ENCODE data around the gene PSME4.

Gene PSME4

DNA sequence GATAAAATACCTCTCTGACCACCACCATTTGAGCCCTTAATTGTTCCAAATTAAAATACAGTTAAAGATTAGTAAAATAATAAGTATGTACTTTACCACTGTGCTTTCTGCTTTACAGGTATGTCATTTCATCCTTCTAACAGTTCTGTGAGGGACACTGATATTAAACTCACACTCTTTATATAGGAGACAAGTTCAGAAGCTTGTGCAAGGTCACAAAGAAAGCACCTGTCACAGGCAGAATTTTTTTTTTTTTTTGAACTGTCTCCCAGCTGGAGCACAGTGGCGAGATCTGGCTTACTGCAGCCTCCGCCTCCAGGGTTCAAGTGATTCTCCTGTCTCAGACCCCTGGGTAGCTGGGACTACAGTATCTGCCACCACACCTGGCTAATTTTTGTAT lies 89.4 kb downstream of the PSME4 start:
- no peak overlapping the region for H3K4me2 ChIP-seq (ENCODE audit: low read depth, low read length)
- TF ChIP-seq, protein P1, sequence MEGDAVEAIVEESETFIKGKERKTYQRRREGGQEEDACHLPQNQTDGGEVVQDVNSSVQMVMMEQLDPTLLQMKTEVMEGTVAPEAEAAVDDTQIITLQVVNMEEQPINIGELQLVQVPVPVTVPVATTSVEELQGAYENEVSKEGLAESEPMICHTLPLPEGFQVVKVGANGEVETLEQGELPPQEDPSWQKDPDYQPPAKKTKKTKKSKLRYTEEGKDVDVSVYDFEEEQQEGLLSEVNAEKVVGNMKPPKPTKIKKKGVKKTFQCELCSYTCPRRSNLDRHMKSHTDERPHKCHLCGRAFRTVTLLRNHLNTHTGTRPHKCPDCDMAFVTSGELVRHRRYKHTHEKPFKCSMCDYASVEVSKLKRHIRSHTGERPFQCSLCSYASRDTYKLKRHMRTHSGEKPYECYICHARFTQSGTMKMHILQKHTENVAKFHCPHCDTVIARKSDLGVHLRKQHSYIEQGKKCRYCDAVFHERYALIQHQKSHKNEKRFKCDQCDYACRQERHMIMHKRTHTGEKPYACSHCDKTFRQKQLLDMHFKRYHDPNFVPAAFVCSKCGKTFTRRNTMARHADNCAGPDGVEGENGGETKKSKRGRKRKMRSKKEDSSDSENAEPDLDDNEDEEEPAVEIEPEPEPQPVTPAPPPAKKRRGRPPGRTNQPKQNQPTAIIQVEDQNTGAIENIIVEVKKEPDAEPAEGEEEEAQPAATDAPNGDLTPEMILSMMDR (IDR thresholded peaks at IDR 0.05; ENCODE audit: low read length), result no peak
- no peak for TF ChIP-seq EZH2phosphoT487 (IDR thresholded peaks at IDR 0.05; ENCODE audit: low read length)
- no peak for TF ChIP-seq EZH2 (optimal IDR thresholded peaks at IDR 0.05; ENCODE audit: low read depth, low read length)
- no peaks in the 10 kb centered on the region for H3K27me3 ChIP-seq (replicated peaks; ENCODE audit: insufficient read depth, low read length)
- H4K20me1 ChIP-seq (ENCODE audit: insufficient read depth, low read length), result no peaks in the 10 kb centered on the region
- no peaks in the 10 kb centered on the region for H3F3A ChIP-seq (ENCODE audit: insufficient read depth, low read length)
- H3K27ac ChIP-seq (ENCODE audit: low read length), result no peak overlapping the region
- no peaks in the 10 kb centered on the region for H3K79me2 ChIP-seq (ENCODE audit: low read length)
- peaks cover 13% of the 10 kb centered on the region for H3K36me3 ChIP-seq (replicated peaks; ENCODE audit: insufficient read depth, low read length)
- H3K9me3 ChIP-seq (replicated peaks; ENCODE audit: insufficient read depth, low read length), result no peaks in the 10 kb centered on the region
- DNase-seq, result no peak
- H3K9me2 ChIP-seq (replicated peaks; ENCODE audit: insufficient read depth, low read length), result no peaks in the 10 kb centered on the region
- no peak overlapping the region for H3K9ac ChIP-seq (ENCODE audit: low read length)
- H3K4me3 ChIP-seq (ENCODE audit: low read length), result no peak overlapping the region
- no peak overlapping the region for H2AFZ ChIP-seq (ENCODE audit: low read length)
- no peaks in the 10 kb centered on the region for H3K4me1 ChIP-seq (ENCODE audit: low read length)

DNA sequence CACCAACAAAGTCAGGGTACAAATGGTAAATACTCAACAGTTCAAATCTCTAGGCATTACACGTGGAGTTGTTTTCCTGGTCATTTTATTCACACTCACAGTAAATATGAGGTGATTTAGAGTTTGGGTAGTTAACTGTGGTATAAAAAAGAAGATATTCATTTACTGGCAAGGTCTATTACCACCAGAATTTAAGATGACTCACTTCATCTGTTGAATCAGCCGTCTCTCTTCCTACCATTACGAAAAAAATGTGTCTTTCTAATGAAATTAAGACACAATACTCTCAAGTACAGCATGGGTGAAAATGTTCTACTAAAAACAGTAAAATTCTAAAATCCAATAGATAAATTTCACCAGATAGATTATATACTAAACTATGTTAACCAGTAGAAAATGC lies 90.0 kb downstream of the PSME4 start:
- no peak for DNase-seq
- no peaks in the 10 kb centered on the region for H3K9me2 ChIP-seq (replicated peaks; ENCODE audit: insufficient read depth, low read length)
- no peak overlapping the region for H2AFZ ChIP-seq (ENCODE audit: low read length)
- TF ChIP-seq EZH2 (optimal IDR thresholded peaks at IDR 0.05; ENCODE audit: low read depth, low read length) (no peak), EZH2phosphoT487 (IDR thresholded peaks at IDR 0.05; ENCODE audit: low read length) (no peak)
- TF ChIP-seq, protein P1 (IDR thresholded peaks at IDR 0.05; ENCODE audit: low read length), result no peak
- no peaks in the 10 kb centered on the region for H3K9me3 ChIP-seq (replicated peaks; ENCODE audit: insufficient read depth, low read length)
- H3K4me1 ChIP-seq (ENCODE audit: low read length), result no peaks in the 10 kb centered on the region
- H3K4me3 ChIP-seq (ENCODE audit: low read length), result no peak overlapping the region
- H3K4me2 ChIP-seq (ENCODE audit: low read depth, low read length), result no peak overlapping the region
- H3K27me3 ChIP-seq (replicated peaks; ENCODE audit: insufficient read depth, low read length), result no peaks in the 10 kb centered on the region
- H3F3A ChIP-seq (ENCODE audit: insufficient read depth, low read length), result no peaks in the 10 kb centered on the region
- peaks cover 13% of the 10 kb centered on the region for H3K36me3 ChIP-seq (replicated peaks; ENCODE audit: insufficient read depth, low read length)
- H4K20me1 ChIP-seq (ENCODE audit: insufficient read depth, low read length), result no peaks in the 10 kb centered on the region
- no peaks in the 10 kb centered on the region for H3K79me2 ChIP-seq (ENCODE audit: low read length)
- no peak overlapping the region for H3K27ac ChIP-seq (ENCODE audit: low read length)
- H3K9ac ChIP-seq (ENCODE audit: low read length), result no peak overlapping the region

DNA sequence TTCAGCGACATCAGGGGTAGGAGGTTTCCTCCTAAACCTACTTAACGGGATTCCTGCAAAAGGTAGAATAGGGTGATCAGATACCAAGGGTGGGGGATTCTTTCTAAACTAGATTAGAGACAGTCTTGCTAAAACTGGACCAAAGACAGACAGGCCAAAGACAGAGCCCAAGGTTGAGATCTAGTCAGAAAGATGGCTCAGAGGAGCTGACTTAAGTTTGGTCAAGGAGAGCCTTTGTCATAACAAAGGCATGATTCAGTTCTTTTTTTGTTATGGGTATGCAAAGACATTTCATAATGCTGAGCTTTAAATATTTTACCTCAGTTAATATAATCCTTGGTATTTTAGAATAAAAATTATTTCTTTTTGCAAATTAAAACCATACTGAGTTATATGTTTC lies 93.2 kb downstream of the PSME4 start:
- H4K20me1 ChIP-seq (ENCODE audit: insufficient read depth, low read length), result no peaks in the 10 kb centered on the region
- peaks cover 9% of the 10 kb centered on the region for H3K36me3 ChIP-seq (replicated peaks; ENCODE audit: insufficient read depth, low read length)

More for the DNA sequence above, 93.2 kb downstream of the PSME4 start:
- H3F3A ChIP-seq (ENCODE audit: insufficient read depth, low read length), result no peaks in the 10 kb centered on the region
- H3K79me2 ChIP-seq (ENCODE audit: low read length), result no peaks in the 10 kb centered on the region
- H3K9me3 ChIP-seq (replicated peaks; ENCODE audit: insufficient read depth, low read length), result no peaks in the 10 kb centered on the region
- no peak for DNase-seq
- H3K4me2 ChIP-seq (ENCODE audit: low read depth, low read length), result no peak overlapping the region
- no peaks in the 10 kb centered on the region for H3K27me3 ChIP-seq (replicated peaks; ENCODE audit: insufficient read depth, low read length)
- H3K9me2 ChIP-seq (replicated peaks; ENCODE audit: insufficient read depth, low read length), result no peaks in the 10 kb centered on the region
- no peak overlapping the region for H3K4me3 ChIP-seq (ENCODE audit: low read length)
- no peaks in the 10 kb centered on the region for H3K4me1 ChIP-seq (ENCODE audit: low read length)
- TF ChIP-seq, protein P1 (IDR thresholded peaks at IDR 0.05; ENCODE audit: low read length), result no peak
- TF ChIP-seq EZH2 (optimal IDR thresholded peaks at IDR 0.05; ENCODE audit: low read depth, low read length) (no peak), EZH2phosphoT487 (IDR thresholded peaks at IDR 0.05; ENCODE audit: low read length) (no peak)
- H3K27ac ChIP-seq (ENCODE audit: low read length), result no peak overlapping the region
- H3K9ac ChIP-seq (ENCODE audit: low read length), result no peak overlapping the region
- H2AFZ ChIP-seq (ENCODE audit: low read length), result no peak overlapping the region
